ENCODE results near the gene LYAR. TPM values are rescaled to one million over a fixed set of nuclear protein-coding genes. Genes with fewer than 3 reads are reported as not detected.

Gene LYAR
- polyA plus RNA-seq, 1 donor (not counting 4 experiments of a cell fraction or from before 2014, with no cell fraction given) = 19.8 TPM

GRCh38 chr4:4254666-4255065, 35.3 kb downstream of the LYAR start:
- H4K20me1 ChIP-seq (ENCODE audit: control insufficient read depth, extremely low read depth, insufficient read depth, low read length) = no peaks in the 10 kb centered on the region
- no peak overlapping the region for H3K4me2 ChIP-seq (ENCODE audit: control insufficient read depth, extremely low read depth, insufficient read depth, low read depth, low read length)
- no peaks in the 10 kb centered on the region for H3K27me3 ChIP-seq (ENCODE audit: control insufficient read depth, extremely low read depth, insufficient read depth, low read length)
- no peaks in the 10 kb centered on the region for H3K36me3 ChIP-seq (ENCODE audit: control insufficient read depth in 2 of 2, extremely low read depth in 1 of 2, insufficient read depth in 2 of 2, low read length in 2 of 2)
- dilution Hi-C loops (cut with MboI; ENCODE audit: extremely low pct_ligation_motif_present, low sequenced_read_pairs) = no loop called here
- no peak overlapping the region for H3K27ac ChIP-seq (ENCODE audit: control insufficient read depth, insufficient read depth, low read length)
- no peak overlapping the region for H3K4me3 ChIP-seq (ENCODE audit: control insufficient read depth in 2 of 3, extremely low read depth in 1 of 3, insufficient read depth in 2 of 3, low read depth in 1 of 3, low read length in 3 of 3)
- no peak for TF ChIP-seq EZH2 (IDR thresholded peaks at IDR 0.05; ENCODE audit: low read length)
- TF ChIP-seq, protein P1, sequence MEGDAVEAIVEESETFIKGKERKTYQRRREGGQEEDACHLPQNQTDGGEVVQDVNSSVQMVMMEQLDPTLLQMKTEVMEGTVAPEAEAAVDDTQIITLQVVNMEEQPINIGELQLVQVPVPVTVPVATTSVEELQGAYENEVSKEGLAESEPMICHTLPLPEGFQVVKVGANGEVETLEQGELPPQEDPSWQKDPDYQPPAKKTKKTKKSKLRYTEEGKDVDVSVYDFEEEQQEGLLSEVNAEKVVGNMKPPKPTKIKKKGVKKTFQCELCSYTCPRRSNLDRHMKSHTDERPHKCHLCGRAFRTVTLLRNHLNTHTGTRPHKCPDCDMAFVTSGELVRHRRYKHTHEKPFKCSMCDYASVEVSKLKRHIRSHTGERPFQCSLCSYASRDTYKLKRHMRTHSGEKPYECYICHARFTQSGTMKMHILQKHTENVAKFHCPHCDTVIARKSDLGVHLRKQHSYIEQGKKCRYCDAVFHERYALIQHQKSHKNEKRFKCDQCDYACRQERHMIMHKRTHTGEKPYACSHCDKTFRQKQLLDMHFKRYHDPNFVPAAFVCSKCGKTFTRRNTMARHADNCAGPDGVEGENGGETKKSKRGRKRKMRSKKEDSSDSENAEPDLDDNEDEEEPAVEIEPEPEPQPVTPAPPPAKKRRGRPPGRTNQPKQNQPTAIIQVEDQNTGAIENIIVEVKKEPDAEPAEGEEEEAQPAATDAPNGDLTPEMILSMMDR (optimal IDR thresholded peaks at IDR 0.05 in 1 of 3, IDR thresholded peaks at IDR 0.05 in 1 of 3, conservative IDR thresholded peaks at IDR 0.05 in 1 of 3; ENCODE audit: extremely low read depth in 1 of 3, insufficient read depth in 2 of 3, low read length in 3 of 3) = no peak
- no peak overlapping the region for H2AFZ ChIP-seq (ENCODE audit: control insufficient read depth, low read length)
- DNase-seq (ENCODE audit: low read depth, low spot score) (no peak), FAIRE-seq (no peak)
- no peaks in the 10 kb centered on the region for H3K79me2 ChIP-seq (ENCODE audit: control insufficient read depth, insufficient read depth, low read length)
- no peaks in the 10 kb centered on the region for H3K9me3 ChIP-seq (ENCODE audit: control insufficient read depth, low read depth, low read length)
- H3K9ac ChIP-seq (ENCODE audit: control insufficient read depth, extremely low read depth, insufficient read depth, low read length) = no peak overlapping the region
- no peaks in the 10 kb centered on the region for H3K9me1 ChIP-seq (ENCODE audit: control insufficient read depth, extremely low read depth, insufficient read depth, low read length)
- no peaks in the 10 kb centered on the region for H3K4me1 ChIP-seq (ENCODE audit: control insufficient read depth, extremely low read depth, insufficient read depth, low read length)

DNA sequence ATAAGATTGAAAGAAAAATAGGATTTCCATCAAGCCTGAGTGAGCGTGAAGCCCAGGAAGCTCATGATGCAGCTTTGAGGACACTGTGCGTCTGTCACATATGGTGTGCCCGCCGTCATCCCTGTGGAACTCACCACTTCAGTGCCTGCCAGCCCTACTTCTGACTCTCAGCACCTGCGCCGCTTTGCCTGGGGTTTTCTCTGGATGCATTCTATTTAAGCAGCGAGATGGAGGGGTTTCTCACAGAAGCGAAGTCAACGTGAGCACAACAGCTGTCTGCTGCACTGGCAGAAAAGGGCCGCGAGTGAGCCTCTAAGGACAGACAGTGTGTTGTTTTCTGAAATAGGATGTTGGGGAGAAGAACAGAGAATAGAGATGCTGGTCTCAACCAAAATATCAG, 35.8 kb downstream of the LYAR start:
- Histone ChIP-seq H2AFZ (ENCODE audit: control insufficient read depth, low read length) (no peak overlapping the region), H3K9ac (ENCODE audit: control insufficient read depth, extremely low read depth, insufficient read depth, low read length) (no peak overlapping the region), H3K9me3 (ENCODE audit: control insufficient read depth, low read depth, low read length) (no peaks in the 10 kb centered on the region), H3K36me3 (ENCODE audit: control insufficient read depth in 2 of 2, extremely low read depth in 1 of 2, insufficient read depth in 2 of 2, low read length in 2 of 2) (no peaks in the 10 kb centered on the region), H3K9me1 (ENCODE audit: control insufficient read depth, extremely low read depth, insufficient read depth, low read length) (no peaks in the 10 kb centered on the region), H3K4me3 (ENCODE audit: control insufficient read depth in 2 of 3, extremely low read depth in 1 of 3, insufficient read depth in 2 of 3, low read depth in 1 of 3, low read length in 3 of 3) (no peak overlapping the region), H3K4me1 (ENCODE audit: control insufficient read depth, extremely low read depth, insufficient read depth, low read length) (peaks cover under 1% of the 10 kb centered on the region), H3K27ac (ENCODE audit: control insufficient read depth, insufficient read depth, low read length) (no peak overlapping the region), H4K20me1 (ENCODE audit: control insufficient read depth, extremely low read depth, insufficient read depth, low read length) (no peaks in the 10 kb centered on the region), H3K27me3 (ENCODE audit: control insufficient read depth, extremely low read depth, insufficient read depth, low read length) (no peaks in the 10 kb centered on the region), H3K4me2 (ENCODE audit: control insufficient read depth, extremely low read depth, insufficient read depth, low read depth, low read length) (no peak overlapping the region), H3K79me2 (ENCODE audit: control insufficient read depth, insufficient read depth, low read length) (no peaks in the 10 kb centered on the region)
- no peak for TF ChIP-seq EZH2 (IDR thresholded peaks at IDR 0.05; ENCODE audit: low read length)
- TF ChIP-seq, protein P1 (optimal IDR thresholded peaks at IDR 0.05 in 1 of 3, IDR thresholded peaks at IDR 0.05 in 1 of 3, conservative IDR thresholded peaks at IDR 0.05 in 1 of 3; ENCODE audit: extremely low read depth in 1 of 3, insufficient read depth in 2 of 3, low read length in 3 of 3) = no peak
- dilution Hi-C loops (cut with MboI; ENCODE audit: extremely low pct_ligation_motif_present, low sequenced_read_pairs) = no loop called here
- DNase-seq (ENCODE audit: low read depth, low spot score) (no peak), FAIRE-seq (no peak)

Data from keratinocyte (primary cell).